PFSK-1 (cell line): Measurements from ENCODE around the gene PLEKHG4B.

Experiments used
- FOXP2 ChIP-seq: optimal IDR thresholded peaks from 2 replicates; pipeline ENCODE3; 2011; ENCODE audit warnings: borderline replicate concordance, control low read depth, inconsistent platforms; ENCODE audit not compliant: insufficient read depth; ENCODE audit errors: extremely low read length, extremely low read depth
- POLR2AphosphoS5 ChIP-seq: IDR thresholded peaks from 2 replicates; pipeline ENCODE4 v1.6.1; 2012; ENCODE audit warnings: low read depth, mild to moderate bottlenecking, control low read depth, low read length, moderate library complexity
- REST ChIP-seq, 2 experiments: IDR thresholded peaks; 2 replicates each; pipeline versions ENCODE4 v1.6.1 to v1.8.0; 2011 to 2012; ENCODE audit warnings: low read depth in 2 of 2, low read length in 2 of 2, control low read depth in 1 of 2, inconsistent platforms in 1 of 2, mild to moderate bottlenecking in 1 of 2, moderate library complexity in 1 of 2; ENCODE audit not compliant: insufficient read depth in 1 of 2
- SIN3A ChIP-seq: IDR thresholded peaks from 2 replicates; pipeline ENCODE4 v1.6.1; 2012; ENCODE audit warnings: mild to moderate bottlenecking, low read length, moderate library complexity, borderline replicate concordance; ENCODE audit not compliant: insufficient read depth

Gene PLEKHG4B

DNA sequence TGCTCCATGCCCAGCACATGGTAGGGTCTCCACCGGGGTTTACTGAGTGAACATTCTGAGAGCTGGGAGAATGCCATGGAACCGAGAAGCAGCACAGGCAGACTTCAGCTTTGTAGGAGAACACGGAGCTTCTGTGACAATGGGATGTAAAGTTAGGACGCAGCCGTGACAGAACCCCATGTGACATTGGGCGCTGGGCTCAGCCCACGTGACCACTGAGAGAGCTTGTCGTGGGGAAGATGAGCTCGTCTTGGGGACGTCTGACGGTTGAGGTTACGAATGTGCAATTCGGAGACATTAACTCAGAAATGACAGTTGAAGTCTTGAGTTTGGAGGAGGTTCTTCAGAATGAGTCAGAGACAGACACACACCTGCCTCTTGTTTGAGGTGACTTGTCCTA is 139.7 kb downstream of the PLEKHG4B start:
- no peak for TF ChIP-seq POLR2AphosphoS5
- no peak for TF ChIP-seq SIN3A
- TF ChIP-seq FOXP2, result no peak
- TF ChIP-seq REST (IDR thresholded peaks at IDR 0.05; ENCODE audit: insufficient read depth in 1 of 2, low read depth in 2 of 2, low read length in 2 of 2), result no peak

DNA sequence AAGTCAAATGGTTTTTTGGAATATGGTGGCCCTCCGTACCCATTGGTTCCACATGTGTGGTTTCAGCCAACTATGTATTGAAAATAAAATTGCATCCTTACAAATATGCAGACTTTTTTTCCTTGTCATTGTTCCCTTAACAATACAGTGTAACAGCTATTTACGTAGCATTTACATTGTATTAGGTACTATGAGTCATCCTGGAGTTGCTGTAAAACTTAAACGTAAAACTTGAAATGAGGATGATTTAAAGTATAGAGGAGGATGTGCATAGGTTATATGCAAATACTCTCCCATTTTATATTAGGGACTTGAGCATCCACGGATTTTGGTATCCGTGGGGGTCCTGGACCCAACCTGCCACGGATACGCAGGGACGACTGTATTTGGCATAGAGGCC is 142.5 kb downstream of the PLEKHG4B start:
- TF ChIP-seq SIN3A, result no peak
